Loucy (cell line): ENCODE data around the gene PSME3.

Experiments
- H2AFZ ChIP-seq: fragments of 200-600 bp; sonication (generic); 2 replicates; pipeline ENCODE4 v1.6.0; 2016; ENCODE audit warnings: antibody characterized with exemption, mild to moderate bottlenecking, low read length, moderate library complexity
- H3F3A ChIP-seq: fragments of 200-600 bp; 2 replicates; pipeline ENCODE4 v1.6.0; 2016; ENCODE audit warnings: antibody characterized with exemption, low read depth, mild to moderate bottlenecking
- H3K27me3 ChIP-seq: fragments of 200-600 bp; sonication (generic); 2 replicates; pipeline ENCODE4 v1.6.1; 2014; ENCODE audit warnings: low read length, mild to moderate bottlenecking; ENCODE audit not compliant: insufficient read depth, poor library complexity, severe bottlenecking
- H3K36me3 ChIP-seq: fragments of 200-600 bp; sonication (generic); 2 replicates; pipeline ENCODE4 v1.6.1; 2016; ENCODE audit warnings: low read length; ENCODE audit not compliant: insufficient read depth
- H3K4me1 ChIP-seq: fragments of 200-600 bp; sonication (generic); 2 replicates; pipeline ENCODE4 v1.5.1; 2014; ENCODE audit warnings: low read length, mild to moderate bottlenecking; ENCODE audit not compliant: insufficient read depth, poor library complexity, severe bottlenecking
- H3K4me2 ChIP-seq: fragments of 200-600 bp; sonication (generic); 2 replicates; pipeline ENCODE4 v1.6.0; 2014; ENCODE audit warnings: antibody characterized with exemption, low read length, low read depth, mild to moderate bottlenecking; ENCODE audit not compliant: poor library complexity, severe bottlenecking
- H3K4me3 ChIP-seq: fragments of 200-600 bp; sonication (generic); 2 replicates; pipeline ENCODE4 v1.5.1; 2014; ENCODE audit warnings: low read length, mild to moderate bottlenecking, mixed read lengths; ENCODE audit not compliant: poor library complexity, severe bottlenecking
- H3K79me2 ChIP-seq: fragments of 200-600 bp; sonication (generic); 2 replicates; pipeline ENCODE4 v1.6.1; 2014; ENCODE audit warnings: low read length; ENCODE audit not compliant: insufficient read depth
- H3K9ac ChIP-seq: fragments of 200-600 bp; sonication (generic); 2 replicates; pipeline ENCODE4 v1.6.0; 2014; ENCODE audit warnings: mild to moderate bottlenecking, low read depth, low read length, moderate library complexity; ENCODE audit not compliant: poor library complexity, severe bottlenecking
- H3K9me2 ChIP-seq: fragments of 200-600 bp; sonication (generic); replicated peaks from 2 replicates; pipeline ENCODE4 v1.6.1; 2016; ENCODE audit warnings: low read depth, low read length, mixed read lengths
- H3K9me3 ChIP-seq: fragments of 200-600 bp; sonication (generic); 2 replicates; pipeline ENCODE4 v1.6.1; 2014; ENCODE audit warnings: mild to moderate bottlenecking, antibody characterized with exemption, low read length, low read depth; ENCODE audit not compliant: insufficient read depth
- H4K20me1 ChIP-seq: fragments of 200-600 bp; sonication (generic); 2 replicates; pipeline ENCODE4 v1.6.0; 2014; ENCODE audit warnings: antibody characterized with exemption, low read length, mild to moderate bottlenecking; ENCODE audit not compliant: insufficient read depth, poor library complexity, severe bottlenecking
- CTCF ChIP-seq: fragments of 200-600 bp; sonication (generic); conservative IDR thresholded peaks from 2 replicates; pipeline ENCODE4 v1.5.1; 2014; ENCODE audit warnings: mild to moderate bottlenecking, antibody characterized with exemption, low read length
- EZH2phosphoT487 ChIP-seq: fragments of 200-600 bp; IDR thresholded peaks from 2 replicates; pipeline ENCODE4 v1.6.1; 2018; ENCODE audit warnings: antibody characterized with exemption, mild to moderate bottlenecking, moderate library complexity, borderline replicate concordance

PSME3 gene

GRCh38 chr17:42832934-42833766 is at the start of gene PSME3:
Gene PSME3 (plus strand): TSS chr17:42833397. CDS start chr17:42833632, 235 bp downstream.
- Histone ChIP-seq H3K4me2 (peak within 1 kb of the TSS; percentile 90), H3K9ac (peak within 1 kb of the TSS; percentile 83), H3K79me2 (peaks cover 51% of the 10 kb centered on the region), H3F3A (no peaks in the 10 kb centered on the region), H3K9me2 (no peaks in the 10 kb centered on the region), H3K36me3 (peaks cover 12% of the 10 kb centered on the region; the same call in 1 of the 2 replicates), H3K27me3 (no peaks in the 10 kb centered on the region), H4K20me1 (peaks cover 12% of the 10 kb centered on the region), H3K4me1 (peaks cover 16% of the 10 kb centered on the region), H3K9me3 (no peaks in the 10 kb centered on the region), H3K4me3 (peak within 1 kb of the TSS; percentile 92), H2AFZ (peak within 1 kb of the TSS; percentile 95)
- TF ChIP-seq EZH2phosphoT487 (no peak), CTCF (no peak)

- Histone ChIP-seq H3K4me2 (no peak overlapping the region), H4K20me1 (no peaks in the 10 kb centered on the region), H3K4me1 (no peaks in the 10 kb centered on the region), H3F3A (no peaks in the 10 kb centered on the region), H3K9me2 (no peaks in the 10 kb centered on the region), H3K27me3 (no peaks in the 10 kb centered on the region), H2AFZ (no peak overlapping the region), H3K9me3 (no peaks in the 10 kb centered on the region), H3K4me3 (no peak overlapping the region), H3K79me2 (no peaks in the 10 kb centered on the region), H3K36me3 (peaks cover 6% of the 10 kb centered on the region; the same call in 1 of the 2 replicates), H3K9ac (no peak overlapping the region)
- TF ChIP-seq CTCF (no peak), EZH2phosphoT487 (no peak)
Observed at GRCh38 chr17:42783791-42784138, 49.4 kb upstream of the PSME3 start.

- H3K9me3 ChIP-seq, result no peaks in the 10 kb centered on the region
- no peak overlapping the region for H3K4me3 ChIP-seq
- no peaks in the 10 kb centered on the region for H3K27me3 ChIP-seq
- H3K79me2 ChIP-seq, result no peaks in the 10 kb centered on the region
- TF ChIP-seq EZH2phosphoT487, result no peak
- no peak for TF ChIP-seq CTCF
- no peaks in the 10 kb centered on the region for H4K20me1 ChIP-seq
- no peaks in the 10 kb centered on the region for H3K9me2 ChIP-seq
- H3K4me2 ChIP-seq, result no peak overlapping the region
- no peak overlapping the region for H3K9ac ChIP-seq
- no peaks in the 10 kb centered on the region for H3K4me1 ChIP-seq
- no peaks in the 10 kb centered on the region for H3K36me3 ChIP-seq
- no peak overlapping the region for H2AFZ ChIP-seq
- H3F3A ChIP-seq, result no peaks in the 10 kb centered on the region
Observed at GRCh38 chr17:42784409-42784808, 48.8 kb upstream of the PSME3 start.
